Measurements from ENCODE around the gene TM9SF4.

Gene TM9SF4

GRCh38 chr20:32130352-32130751 is 20.8 kb downstream of the TM9SF4 start:
- Histone ChIP-seq H2AFZ (ENCODE audit: insufficient read depth, low read length, poor library complexity) (no peak overlapping the region), H4K8ac (ENCODE audit: low read depth, low read length) (no peak overlapping the region), H3K14ac (ENCODE audit: low read length) (no peak overlapping the region), H4K12ac (ENCODE audit: low read depth, low read length) (no peak overlapping the region), H2AK5ac (ENCODE audit: low read length) (no peak overlapping the region), H3K4me2 (ENCODE audit: low read length) (no peak overlapping the region), H3K9me3 (ENCODE audit: insufficient read depth, low read depth, low read length) (no peaks in the 10 kb centered on the region), H3K18ac (ENCODE audit: low read length) (no peak overlapping the region), H3K9ac (ENCODE audit: low read length) (no peak overlapping the region), H3K79me2 (ENCODE audit: control insufficient read depth, insufficient read depth, low read length, poor library complexity) (peaks cover 1% of the 10 kb centered on the region), H4K91ac (ENCODE audit: low read depth, low read length) (no peak overlapping the region), H3K23ac (ENCODE audit: low read length) (no peak overlapping the region), H3K36me3 (ENCODE audit: control insufficient read depth in 1 of 2, insufficient read depth in 2 of 2, low read length in 2 of 2) (peaks cover 0 to 3% of the 10 kb centered on the region in 2 experiments), H3K27me3 (ENCODE audit: insufficient read depth, low read length) (no peaks in the 10 kb centered on the region), H3K4me3 (ENCODE audit: low read depth, low read length) (no peak overlapping the region), H3K79me1 (ENCODE audit: low read length) (no peaks in the 10 kb centered on the region), H3K4ac (ENCODE audit: low read depth, low read length) (no peak overlapping the region), H3K27ac (ENCODE audit: low read depth, low read length) (no peak overlapping the region), H2BK5ac (ENCODE audit: low read depth, low read length, poor library complexity) (no peak overlapping the region), H2BK120ac (ENCODE audit: insufficient read depth, low read length, poor library complexity) (no peak overlapping the region), H2BK12ac (ENCODE audit: low read length) (no peak overlapping the region), H3K4me1 (ENCODE audit: control insufficient read depth in 1 of 2, insufficient read depth in 2 of 2, low read length in 2 of 2) (peaks cover under 1 to 2% of the 10 kb centered on the region in 2 experiments)
- no peak for DNase-seq
- no CpG with 5 or more reads among the region's 2 CpGs for WGBS (ENCODE audit: extremely low coverage, insufficient coverage, insufficient read length)

GRCh38 chr20:32130965-32131364 is 21.5 kb downstream of the TM9SF4 start:
- no peak overlapping the region for H4K91ac ChIP-seq (ENCODE audit: low read depth, low read length)
- no peak overlapping the region for H3K4me2 ChIP-seq (ENCODE audit: low read length)
- no peak overlapping the region for H3K4ac ChIP-seq (ENCODE audit: low read depth, low read length)
- peaks cover 1% of the 10 kb centered on the region for H3K79me2 ChIP-seq (ENCODE audit: control insufficient read depth, insufficient read depth, low read length, poor library complexity)
- H3K79me1 ChIP-seq (ENCODE audit: low read length) = no peaks in the 10 kb centered on the region
- H3K9ac ChIP-seq (ENCODE audit: low read length) = no peak overlapping the region
- peaks cover 0 to 3% of the 10 kb centered on the region in 2 experiments for H3K36me3 ChIP-seq (ENCODE audit: control insufficient read depth in 1 of 2, insufficient read depth in 2 of 2, low read length in 2 of 2)
- DNase-seq = no peak
- no peak overlapping the region for H2BK120ac ChIP-seq (ENCODE audit: insufficient read depth, low read length, poor library complexity)
- H3K9me3 ChIP-seq (ENCODE audit: insufficient read depth, low read depth, low read length) = no peaks in the 10 kb centered on the region
- no peak overlapping the region for H2AFZ ChIP-seq (ENCODE audit: insufficient read depth, low read length, poor library complexity)
- no CpG with 5 or more reads among the region's 2 CpGs for WGBS (ENCODE audit: extremely low coverage, insufficient coverage, insufficient read length)
- no peaks in the 10 kb centered on the region for H3K27me3 ChIP-seq (ENCODE audit: insufficient read depth, low read length)
- H4K8ac ChIP-seq (ENCODE audit: low read depth, low read length) = no peak overlapping the region
- H3K14ac ChIP-seq (ENCODE audit: low read length) = no peak overlapping the region
- H3K18ac ChIP-seq (ENCODE audit: low read length) = no peak overlapping the region
- no peak overlapping the region for H3K4me3 ChIP-seq (ENCODE audit: low read depth, low read length)
- no peak overlapping the region for H2BK5ac ChIP-seq (ENCODE audit: low read depth, low read length, poor library complexity)
- no peak overlapping the region for H2AK5ac ChIP-seq (ENCODE audit: low read length)
- no peak overlapping the region for H3K23ac ChIP-seq (ENCODE audit: low read length)
- no peak overlapping the region for H4K12ac ChIP-seq (ENCODE audit: low read depth, low read length)
- H3K4me1 ChIP-seq (ENCODE audit: control insufficient read depth in 1 of 2, insufficient read depth in 2 of 2, low read length in 2 of 2) = peaks cover 2 to 4% of the 10 kb centered on the region in 2 experiments
- H3K27ac ChIP-seq (ENCODE audit: low read depth, low read length) = no peak overlapping the region
- H2BK12ac ChIP-seq (ENCODE audit: low read length) = no peak overlapping the region

GRCh38 chr20:32132911-32133549 is 23.5 kb downstream of the TM9SF4 start:
- no peak overlapping the region for H2BK12ac ChIP-seq (ENCODE audit: low read length)
- no peak overlapping the region for H4K91ac ChIP-seq (ENCODE audit: low read depth, low read length)
- no peak overlapping the region for H3K23ac ChIP-seq (ENCODE audit: low read length)
- H3K14ac ChIP-seq (ENCODE audit: low read length) = no peak overlapping the region
- no peak overlapping the region for H3K4me3 ChIP-seq (ENCODE audit: low read depth, low read length)
- no peak overlapping the region for H3K4ac ChIP-seq (ENCODE audit: low read depth, low read length)
- no peak overlapping the region for H4K8ac ChIP-seq (ENCODE audit: low read depth, low read length)
- peaks cover 1% of the 10 kb centered on the region for H3K79me2 ChIP-seq (ENCODE audit: control insufficient read depth, insufficient read depth, low read length, poor library complexity)
- no peak overlapping the region for H3K4me2 ChIP-seq (ENCODE audit: low read length)
- H2AFZ ChIP-seq (ENCODE audit: insufficient read depth, low read length, poor library complexity) = no peak overlapping the region
- no peak for DNase-seq
- H3K4me1 ChIP-seq (ENCODE audit: control insufficient read depth in 1 of 2, insufficient read depth in 2 of 2, low read length in 2 of 2) = peaks cover 9 to 11% of the 10 kb centered on the region in 2 experiments
- H3K18ac ChIP-seq (ENCODE audit: low read length) = no peak overlapping the region
- no peaks in the 10 kb centered on the region for H3K27me3 ChIP-seq (ENCODE audit: insufficient read depth, low read length)
- no peaks in the 10 kb centered on the region for H3K79me1 ChIP-seq (ENCODE audit: low read length)
- WGBS (ENCODE audit: extremely low coverage, insufficient coverage, insufficient read length) = no CpG with 5 or more reads among the region's 10 CpGs
- no peak overlapping the region for H2BK5ac ChIP-seq (ENCODE audit: low read depth, low read length, poor library complexity)
- H4K12ac ChIP-seq (ENCODE audit: low read depth, low read length) = no peak overlapping the region
- no peak overlapping the region for H2AK5ac ChIP-seq (ENCODE audit: low read length)
- H3K9me3 ChIP-seq (ENCODE audit: insufficient read depth, low read depth, low read length) = no peaks in the 10 kb centered on the region
- H3K27ac ChIP-seq (ENCODE audit: low read depth, low read length) = no peak overlapping the region
- no peak overlapping the region for H2BK120ac ChIP-seq (ENCODE audit: insufficient read depth, low read length, poor library complexity)
- H3K36me3 ChIP-seq (ENCODE audit: control insufficient read depth in 1 of 2, insufficient read depth in 2 of 2, low read length in 2 of 2) = peaks cover 5 to 12% of the 10 kb centered on the region in 2 experiments
- no peak overlapping the region for H3K9ac ChIP-seq (ENCODE audit: low read length)

- no peak overlapping the region for H3K4me2 ChIP-seq (ENCODE audit: low read length)
- H3K36me3 ChIP-seq (ENCODE audit: control insufficient read depth in 1 of 2, insufficient read depth in 2 of 2, low read length in 2 of 2) = peaks cover 9 to 18% of the 10 kb centered on the region in 2 experiments
- no peak overlapping the region for H2BK5ac ChIP-seq (ENCODE audit: low read depth, low read length, poor library complexity)
- no peak overlapping the region for H2AK5ac ChIP-seq (ENCODE audit: low read length)
- H3K79me2 ChIP-seq (ENCODE audit: control insufficient read depth, insufficient read depth, low read length, poor library complexity) = peaks cover 1% of the 10 kb centered on the region
- H3K14ac ChIP-seq (ENCODE audit: low read length) = no peak overlapping the region
- no peak overlapping the region for H2AFZ ChIP-seq (ENCODE audit: insufficient read depth, low read length, poor library complexity)
- H3K79me1 ChIP-seq (ENCODE audit: low read length) = no peaks in the 10 kb centered on the region
- H3K4me1 ChIP-seq (ENCODE audit: control insufficient read depth in 1 of 2, insufficient read depth in 2 of 2, low read length in 2 of 2) = peaks cover 9 to 11% of the 10 kb centered on the region in 2 experiments
- no CpG with 5 or more reads among the region's 5 CpGs for WGBS (ENCODE audit: extremely low coverage, insufficient coverage, insufficient read length)
- no peaks in the 10 kb centered on the region for H3K27me3 ChIP-seq (ENCODE audit: insufficient read depth, low read length)
- DNase-seq = no peak
- H4K8ac ChIP-seq (ENCODE audit: low read depth, low read length) = no peak overlapping the region
- H3K9ac ChIP-seq (ENCODE audit: low read length) = no peak overlapping the region
- no peak overlapping the region for H2BK120ac ChIP-seq (ENCODE audit: insufficient read depth, low read length, poor library complexity)
- H3K9me3 ChIP-seq (ENCODE audit: insufficient read depth, low read depth, low read length) = no peaks in the 10 kb centered on the region
- H3K4me3 ChIP-seq (ENCODE audit: low read depth, low read length) = no peak overlapping the region
- H4K91ac ChIP-seq (ENCODE audit: low read depth, low read length) = no peak overlapping the region
- no peak overlapping the region for H3K27ac ChIP-seq (ENCODE audit: low read depth, low read length)
- no peak overlapping the region for H2BK12ac ChIP-seq (ENCODE audit: low read length)
- no peak overlapping the region for H3K4ac ChIP-seq (ENCODE audit: low read depth, low read length)
- H4K12ac ChIP-seq (ENCODE audit: low read depth, low read length) = no peak overlapping the region
- H3K23ac ChIP-seq (ENCODE audit: low read length) = no peak overlapping the region
- no peak overlapping the region for H3K18ac ChIP-seq (ENCODE audit: low read length)
These were observed 24.5 kb downstream of the TM9SF4 start for GRCh38 chr20:32134026-32134425.
